ENCODE data around the gene FNDC10. TPM values are rescaled to one million over a fixed set of nuclear protein-coding genes. Genes with fewer than 3 reads are reported as not detected.
"Not testable (repeated sequence)": the region's sequence is repeated elsewhere in the genome, so short reads cannot be mapped to it uniquely, and the experiment has no call there.

FNDC10 gene
- total RNA-seq, 1 experiment from 2014 or later = 1.2 TPM

- in situ Hi-C loops (cut with HindIII; ENCODE audit: low sequenced_read_pairs) = no loop called here
- DNase-seq (ENCODE audit: low spot score) = no peak
These were observed 21.5 kb downstream of the FNDC10 start for GRCh38 chr1:1578371-1578940.

DNA sequence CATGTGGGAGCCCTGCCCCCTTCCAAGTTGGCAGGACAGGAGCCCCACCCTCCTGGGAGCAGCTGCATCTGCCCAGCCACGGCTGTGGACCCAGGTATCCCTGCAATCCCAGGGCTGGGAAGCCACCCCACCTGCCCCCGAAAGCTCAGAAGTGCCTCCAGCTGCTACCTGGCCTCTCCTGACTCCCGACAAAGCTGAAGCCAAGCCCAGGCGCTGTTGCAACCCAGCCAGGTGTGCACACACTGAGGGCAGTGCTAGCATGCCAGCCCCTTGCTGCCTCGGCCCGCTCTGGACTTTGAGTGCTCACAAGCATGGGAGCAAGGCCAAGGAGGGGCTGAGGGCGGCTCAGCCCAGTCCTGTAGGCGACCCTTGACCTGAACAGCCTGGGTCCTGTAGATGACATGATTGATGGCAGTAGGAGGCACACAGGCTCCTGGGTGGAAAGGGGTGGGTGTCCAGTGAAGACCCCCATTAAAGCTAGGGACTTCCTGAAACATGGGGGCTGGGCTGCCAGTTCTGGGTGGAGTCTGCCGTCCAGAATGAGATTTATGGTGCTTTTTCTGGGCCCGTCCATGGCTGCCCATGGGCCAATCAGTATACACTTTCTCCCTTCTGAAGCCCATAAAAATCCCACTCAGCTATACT is 22.4 kb downstream of the FNDC10 start:
- no peak for DNase-seq (ENCODE audit: low spot score)
- in situ Hi-C loops (cut with HindIII; ENCODE audit: low sequenced_read_pairs) = no loop called here

GRCh38 chr1:1574721-1575537 is 25.0 kb downstream of the FNDC10 start, which contains the start of gene SSU72:
Gene SSU72, minus strand, starts transcription at chr1:1574863. Its CDS starts 306 bp downstream, at chr1:1574557.
- DNase-seq (ENCODE audit: low spot score) = peak; percentile 86
- in situ Hi-C loops (cut with HindIII; ENCODE audit: low sequenced_read_pairs) = no loop called here

DNA sequence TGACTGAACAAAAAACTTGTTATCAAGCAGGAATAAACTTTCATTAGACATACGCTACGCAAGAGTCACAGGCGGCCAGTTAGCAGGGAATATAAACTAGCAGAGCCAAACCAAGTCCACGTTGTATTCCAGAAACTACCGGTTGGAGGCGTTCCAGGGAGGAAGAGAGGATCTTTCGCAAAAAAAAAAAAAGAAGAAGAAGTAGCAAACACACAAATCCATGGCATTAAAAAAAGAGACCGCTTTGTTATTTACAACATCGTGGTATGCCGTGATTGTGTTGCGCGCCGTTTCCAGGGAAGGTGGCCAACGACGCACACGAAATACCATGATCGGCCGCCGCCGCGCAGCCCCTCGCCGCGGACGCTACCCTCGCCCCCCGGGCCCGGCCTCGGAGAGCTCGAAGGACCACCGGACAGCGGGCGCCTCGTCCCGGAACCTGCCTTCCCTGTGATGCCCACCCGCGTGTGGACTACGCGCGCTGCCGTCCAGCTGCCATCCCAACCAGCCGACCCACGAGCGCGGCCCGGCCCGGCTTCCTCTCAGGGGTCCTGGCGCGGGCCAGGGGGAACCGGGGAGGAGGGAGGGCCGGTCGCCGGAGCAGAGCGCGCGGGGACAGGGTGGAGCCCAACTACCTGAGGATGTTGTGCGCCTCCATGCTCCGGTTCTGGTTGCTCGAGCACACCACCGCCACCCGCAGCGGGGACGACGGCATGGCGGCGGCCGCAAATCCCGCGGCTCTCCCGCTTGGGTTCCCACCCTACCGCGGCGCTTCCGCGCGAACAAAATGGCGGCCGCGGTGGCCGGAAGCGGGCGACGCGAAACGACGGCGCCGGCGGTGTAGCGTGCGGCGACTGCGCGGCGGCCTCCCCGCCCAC is 25.9 kb downstream of the FNDC10 start:
- in situ Hi-C loops (cut with HindIII; ENCODE audit: low sequenced_read_pairs) = no loop called here
- DNase-seq (ENCODE audit: low spot score) = peak; percentile 37

GRCh38 chr1:1569341-1569740 is 30.6 kb downstream of the FNDC10 start:
- no peak for DNase-seq (ENCODE audit: low spot score)
- in situ Hi-C loops (cut with HindIII; ENCODE audit: low sequenced_read_pairs) = loop anchor here (10.0 kb wide), 1 partner anchor 195 kb away; the partner anchor contains the start of gene AURKAIP1

- no peak for DNase-seq (ENCODE audit: low spot score)
- in situ Hi-C loops (cut with HindIII; ENCODE audit: low sequenced_read_pairs) = loop anchor here (10.0 kb wide), 1 partner anchor 193 kb away; the partner anchor contains the start of gene AURKAIP1
These were observed 32.0 kb downstream of the FNDC10 start for GRCh38 chr1:1567891-1568291.

GRCh38 chr1:1567152-1567875 is 32.6 kb downstream of the FNDC10 start:
- no peak for DNase-seq (ENCODE audit: low spot score)
- in situ Hi-C loops (cut with HindIII; ENCODE audit: low sequenced_read_pairs) = loop anchor here (10.0 kb wide), 1 partner anchor 193 kb away; the partner anchor contains the start of gene AURKAIP1

DNA sequence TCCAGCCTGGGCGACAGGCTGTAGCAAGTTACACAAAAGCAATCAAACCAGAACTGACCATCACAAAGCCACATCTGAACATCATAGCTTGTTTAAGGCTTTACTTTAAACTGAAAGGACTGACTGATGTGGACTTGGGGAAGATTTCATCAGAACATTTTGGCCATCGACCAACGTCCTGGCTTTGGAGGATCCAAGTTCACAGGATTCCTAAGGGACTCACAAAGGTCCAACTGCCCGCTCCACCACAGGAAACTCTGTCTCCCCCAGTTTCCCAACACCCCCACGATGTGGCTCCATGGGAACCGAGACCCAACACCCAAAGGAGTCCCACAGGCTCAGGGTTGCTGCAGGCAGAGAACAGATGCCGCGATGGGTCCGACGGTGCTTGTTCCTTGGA is 34.6 kb downstream of the FNDC10 start:
- in situ Hi-C loops (cut with HindIII; ENCODE audit: low sequenced_read_pairs) = loop anchor here (10.0 kb wide), 1 partner anchor 191 kb away; the partner anchor contains the start of gene AURKAIP1
- DNase-seq (ENCODE audit: low spot score) = no peak

GRCh38 chr1:1564268-1564667 is 35.7 kb downstream of the FNDC10 start:
- no peak for DNase-seq (ENCODE audit: low spot score)
- in situ Hi-C loops (cut with HindIII; ENCODE audit: low sequenced_read_pairs) = loop anchor here (10.0 kb wide), 1 partner anchor 189 kb away; the partner anchor contains the start of gene AURKAIP1

DNA sequence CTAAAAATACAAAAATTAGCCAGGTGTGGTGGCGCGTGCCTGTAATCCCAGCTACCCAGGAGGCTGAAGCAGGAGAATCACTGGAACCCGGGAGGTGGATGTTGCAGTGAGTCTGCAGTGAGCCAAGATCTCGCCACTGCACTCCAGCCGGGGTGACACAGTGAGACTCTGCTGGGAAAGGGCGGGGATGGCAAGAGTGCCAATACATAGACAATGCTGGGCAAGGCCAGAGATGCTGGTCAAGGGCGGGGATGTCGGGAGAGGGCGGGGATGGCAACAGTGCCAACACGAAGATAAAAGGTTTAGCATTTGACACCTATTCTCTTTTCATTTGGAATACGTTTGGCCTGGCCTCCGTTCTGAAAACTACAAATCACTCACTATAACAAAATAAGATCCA is 36.2 kb downstream of the FNDC10 start:
- DNase-seq (ENCODE audit: low spot score) = no peak
- in situ Hi-C loops (cut with HindIII; ENCODE audit: low sequenced_read_pairs) = loop anchor here (10.0 kb wide), 1 partner anchor 189 kb away; the partner anchor contains the start of gene AURKAIP1

- in situ Hi-C loops (cut with HindIII; ENCODE audit: low sequenced_read_pairs) = loop anchor here (10.0 kb wide), 1 partner anchor 188 kb away; the partner anchor contains the start of gene AURKAIP1
- DNase-seq (ENCODE audit: low spot score) = no peak
These were observed 37.3 kb downstream of the FNDC10 start for GRCh38 chr1:1562556-1563195.

DNA sequence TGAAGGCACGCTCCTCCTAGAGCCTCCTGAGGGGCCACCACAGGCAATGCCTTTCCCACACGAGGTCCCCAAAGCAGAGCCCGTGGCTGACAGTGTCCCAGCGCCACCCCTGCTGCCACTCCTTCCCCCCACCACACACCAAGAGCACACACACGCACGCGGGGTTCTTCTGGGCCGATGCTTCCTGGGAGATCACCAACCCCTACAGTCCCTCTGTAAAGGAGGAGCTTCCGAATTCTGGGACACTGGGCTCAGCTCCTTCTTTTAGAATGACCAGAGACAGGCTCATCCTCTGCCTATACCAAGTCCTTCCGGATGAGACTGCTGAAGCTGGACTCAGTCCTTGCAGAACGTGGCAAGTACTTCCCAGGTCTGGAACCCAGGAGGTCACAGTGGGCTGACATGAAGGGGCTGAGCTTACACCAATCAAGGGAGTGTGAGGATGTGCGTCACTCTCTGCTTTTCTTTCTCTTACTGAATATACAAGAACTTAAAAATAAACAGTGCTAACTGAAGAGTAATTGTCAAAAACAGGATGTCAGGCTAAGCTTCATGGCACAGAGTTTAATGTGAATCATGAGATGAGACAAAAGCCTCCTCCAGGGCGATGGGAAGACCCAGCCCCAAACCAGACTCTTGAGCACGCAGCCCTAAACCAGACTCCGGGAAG is 38.0 kb downstream of the FNDC10 start:
- DNase-seq (ENCODE audit: low spot score) = no peak
- in situ Hi-C loops (cut with HindIII; ENCODE audit: low sequenced_read_pairs) = loop anchor here (10.0 kb wide), 1 partner anchor 187 kb away; the partner anchor contains the start of gene AURKAIP1

GRCh38 chr1:1560178-1560577 is 39.8 kb downstream of the FNDC10 start:
- in situ Hi-C loops (cut with HindIII; ENCODE audit: low sequenced_read_pairs) = loop anchor here (10.0 kb wide), 1 partner anchor 185 kb away; the partner anchor contains the start of gene AURKAIP1
- DNase-seq (ENCODE audit: low spot score) = no peak

DNA sequence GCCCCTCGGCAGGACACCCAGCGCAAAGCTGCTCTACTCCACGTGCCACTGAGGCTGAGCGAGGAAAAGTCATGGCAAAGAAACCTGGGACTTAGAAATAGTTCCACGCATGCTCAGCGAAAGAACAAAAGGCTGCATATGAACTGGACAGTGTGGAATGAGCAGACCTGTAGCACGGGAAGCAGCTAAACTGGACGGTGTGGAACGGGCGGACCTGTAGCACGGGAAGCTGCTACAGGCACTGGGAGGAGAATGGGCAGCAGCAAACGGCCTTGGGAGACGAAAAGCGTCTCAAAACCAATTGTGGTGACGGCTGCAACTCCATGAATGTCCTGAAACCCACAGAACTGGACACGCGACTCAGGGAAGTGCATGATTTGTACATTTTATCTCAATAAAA is 40.9 kb downstream of the FNDC10 start:
- in situ Hi-C loops (cut with HindIII; ENCODE audit: low sequenced_read_pairs) = no loop called here
- DNase-seq (ENCODE audit: low spot score) = no peak

- no peak for DNase-seq (ENCODE audit: low spot score)
These were observed 41.3 kb downstream of the FNDC10 start for GRCh38 chr1:1558591-1558990.

DNA sequence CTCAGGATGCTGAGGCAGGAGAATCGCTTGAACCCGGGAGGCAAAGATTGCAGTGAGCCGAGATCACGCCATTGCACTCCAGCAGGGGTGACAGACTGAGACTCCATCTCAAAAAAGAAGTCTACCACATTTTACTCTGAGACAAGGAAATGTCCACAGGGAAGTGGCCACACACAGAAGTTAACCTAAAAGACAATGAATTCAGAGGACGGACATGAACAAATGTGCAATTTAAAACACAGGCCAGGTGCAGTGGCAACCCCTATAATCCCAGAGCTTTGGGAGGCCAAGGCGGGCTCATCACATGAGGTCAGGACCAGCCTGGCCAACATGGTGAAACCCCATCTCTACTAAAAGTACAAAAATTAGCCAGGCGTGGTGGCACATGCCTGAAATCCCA is 42.2 kb downstream of the FNDC10 start:
- in situ Hi-C loops (cut with HindIII; ENCODE audit: low sequenced_read_pairs); DNase-seq (ENCODE audit: low spot score): not testable (repeated sequence)

More at GRCh38 chr1:1558591-1558990, 41.3 kb downstream of the FNDC10 start:
- in situ Hi-C loops (cut with HindIII; ENCODE audit: low sequenced_read_pairs) = no loop called here

GRCh38 chr1:1556961-1557360 is 43.0 kb downstream of the FNDC10 start:
- in situ Hi-C loops (cut with HindIII; ENCODE audit: low sequenced_read_pairs); DNase-seq (ENCODE audit: low spot score): not testable (repeated sequence)
